Measurements from ENCODE around the gene ADGRA1. TPM values are rescaled to one million over a fixed set of nuclear protein-coding genes. Genes with fewer than 3 reads are reported as not detected.

The ADGRA1 gene
- total RNA-seq, 6 donors from 2014 or later = 0.30 to 1.0 (median 0.39) TPM; not detected in 1

DNA sequence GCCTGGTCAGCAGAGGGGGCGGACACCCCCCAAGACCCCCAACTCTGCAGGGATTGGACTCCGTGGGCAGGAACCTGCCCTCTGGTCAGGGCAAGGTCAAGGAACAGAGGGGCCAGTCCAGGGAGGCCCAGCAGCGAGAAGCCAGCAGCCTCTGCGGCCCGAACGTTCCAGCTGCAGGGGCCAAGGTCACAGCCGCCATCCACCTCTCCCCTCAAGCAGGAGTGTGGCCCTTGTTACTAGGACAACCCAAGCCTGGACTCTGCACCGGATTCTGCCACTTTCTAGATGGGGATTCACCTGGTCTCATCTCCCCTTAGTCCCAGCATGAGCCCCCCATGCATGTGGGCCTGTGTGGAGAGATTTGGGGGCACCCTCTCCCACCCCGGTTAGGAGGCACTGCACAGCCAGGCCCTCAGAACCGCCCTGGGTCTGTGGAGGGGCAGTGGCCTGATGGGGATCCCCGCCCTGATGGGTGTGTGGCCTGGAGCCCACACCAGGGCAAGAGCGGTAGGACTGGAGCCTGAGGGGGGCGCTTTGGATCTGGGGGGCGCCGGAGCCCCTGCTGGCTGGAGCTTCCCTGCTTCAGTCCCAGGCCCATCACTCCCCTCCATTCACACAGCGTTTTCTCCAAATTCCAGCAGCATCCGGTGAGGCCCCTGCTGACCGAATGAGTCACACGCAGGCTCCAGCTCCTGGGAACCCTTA lies 18.1 kb downstream of the ADGRA1 start:
- TF ChIP-seq, protein P1, sequence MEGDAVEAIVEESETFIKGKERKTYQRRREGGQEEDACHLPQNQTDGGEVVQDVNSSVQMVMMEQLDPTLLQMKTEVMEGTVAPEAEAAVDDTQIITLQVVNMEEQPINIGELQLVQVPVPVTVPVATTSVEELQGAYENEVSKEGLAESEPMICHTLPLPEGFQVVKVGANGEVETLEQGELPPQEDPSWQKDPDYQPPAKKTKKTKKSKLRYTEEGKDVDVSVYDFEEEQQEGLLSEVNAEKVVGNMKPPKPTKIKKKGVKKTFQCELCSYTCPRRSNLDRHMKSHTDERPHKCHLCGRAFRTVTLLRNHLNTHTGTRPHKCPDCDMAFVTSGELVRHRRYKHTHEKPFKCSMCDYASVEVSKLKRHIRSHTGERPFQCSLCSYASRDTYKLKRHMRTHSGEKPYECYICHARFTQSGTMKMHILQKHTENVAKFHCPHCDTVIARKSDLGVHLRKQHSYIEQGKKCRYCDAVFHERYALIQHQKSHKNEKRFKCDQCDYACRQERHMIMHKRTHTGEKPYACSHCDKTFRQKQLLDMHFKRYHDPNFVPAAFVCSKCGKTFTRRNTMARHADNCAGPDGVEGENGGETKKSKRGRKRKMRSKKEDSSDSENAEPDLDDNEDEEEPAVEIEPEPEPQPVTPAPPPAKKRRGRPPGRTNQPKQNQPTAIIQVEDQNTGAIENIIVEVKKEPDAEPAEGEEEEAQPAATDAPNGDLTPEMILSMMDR (IDR thresholded peaks at IDR 0.05) = no peak
- TF ChIP-seq POLR2AphosphoS5 (IDR thresholded peaks at IDR 0.05) = no peak
- TF ChIP-seq EP300 (IDR thresholded peaks at IDR 0.05) = no peak
- TF ChIP-seq POLR2A (IDR thresholded peaks at IDR 0.05) = no peak
- peaks cover 5 to 25% (median 18%) of the 10 kb centered on the region in 4 donors for H3K9me3 ChIP-seq
- H3K4me1 ChIP-seq = peaks cover 0 to 7% (median 1%) of the 10 kb centered on the region in 4 donors
- H3K27me3 ChIP-seq = peaks cover 0 to 3% (median 0%) of the 10 kb centered on the region in 4 donors
- DNase-seq = peak in 1 of 2 donors; percentile 72
- no peak overlapping the region for H3K27ac ChIP-seq
- H3K4me3 ChIP-seq = no peak overlapping the region
- no peak for ATAC-seq (ENCODE audit: low FRiP score in 2 of 2)
- 72 to 79% methylated on average over 11 to 19 of the region's 19 CpGs for WGBS, 2 donors
- no peaks in the 10 kb centered on the region for H3K36me3 ChIP-seq

DNA sequence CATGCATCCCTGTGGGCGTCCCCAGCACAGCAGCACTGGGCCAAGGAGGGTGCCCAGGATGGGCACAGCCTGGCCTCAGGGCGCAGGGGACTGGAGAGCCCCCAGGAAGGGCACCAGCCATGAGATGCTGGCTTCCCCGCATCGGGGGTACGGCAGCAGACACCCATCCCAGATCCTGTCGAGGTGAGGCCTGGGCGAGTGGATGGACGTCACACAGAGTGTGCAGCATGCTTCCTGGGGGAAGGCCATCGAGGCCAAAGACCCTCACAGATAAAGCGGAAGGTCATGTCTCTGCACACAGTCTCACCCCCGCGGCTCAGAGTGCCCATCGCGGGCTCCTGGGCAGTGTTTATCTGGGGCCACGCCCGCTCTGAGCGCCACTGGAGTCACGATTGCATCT lies 18.8 kb downstream of the ADGRA1 start:
- Histone ChIP-seq H3K27ac (no peak overlapping the region), H3K27me3 (peaks cover 0 to 3% (median 0%) of the 10 kb centered on the region in 4 donors), H3K4me3 (no peak overlapping the region), H3K36me3 (no peaks in the 10 kb centered on the region), H3K4me1 (peaks cover 0 to 7% (median 1%) of the 10 kb centered on the region in 4 donors), H3K9me3 (peaks cover 5 to 25% (median 18%) of the 10 kb centered on the region in 4 donors)
- ATAC-seq (ENCODE audit: low FRiP score in 2 of 2) = no peak
- TF ChIP-seq POLR2A (IDR thresholded peaks at IDR 0.05) = no peak
- TF ChIP-seq EP300 (IDR thresholded peaks at IDR 0.05) = no peak
- TF ChIP-seq POLR2AphosphoS5 (IDR thresholded peaks at IDR 0.05) = no peak
- TF ChIP-seq, protein P1 (IDR thresholded peaks at IDR 0.05) = no peak
- 92 to 93% methylated on average over 17 to 18 of the region's 18 CpGs for WGBS, 2 donors
- peak in 1 of 2 donors; percentile 62 for DNase-seq

DNA sequence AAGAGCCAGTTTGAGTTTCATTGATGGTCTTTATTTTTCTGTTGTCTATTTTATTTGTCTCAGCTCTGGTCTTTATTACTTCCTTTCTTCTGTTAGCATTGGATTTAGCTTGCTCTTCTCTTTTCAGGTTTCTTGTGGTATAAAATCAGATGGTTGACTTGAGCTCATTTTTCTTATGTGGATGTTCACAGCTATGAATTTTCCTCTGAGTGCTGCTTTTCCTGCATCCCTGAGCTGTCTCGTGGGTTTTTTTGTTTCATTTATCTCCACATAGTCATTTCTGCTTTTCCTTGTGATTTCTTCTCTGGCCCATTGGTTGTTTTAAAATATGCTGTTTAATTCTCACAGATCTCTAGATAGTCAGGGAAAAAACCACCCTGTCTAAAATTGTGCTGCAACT lies 19.7 kb downstream of the ADGRA1 start:
- Histone ChIP-seq H3K27me3 (no peaks in the 10 kb centered on the region), H3K9me3 (peaks cover 5 to 25% (median 18%) of the 10 kb centered on the region in 4 donors), H3K4me1 (peaks cover 0 to 7% (median 1%) of the 10 kb centered on the region in 4 donors), H3K36me3 (no peaks in the 10 kb centered on the region), H3K4me3 (no peak overlapping the region), H3K27ac (no peak overlapping the region)
- DNase-seq = no peak
- ATAC-seq (ENCODE audit: low FRiP score in 2 of 2) = no peak
- 80 to 85% methylated on average over 1 of the region's 1 CpG for WGBS, 2 donors
- TF ChIP-seq POLR2AphosphoS5 (IDR thresholded peaks at IDR 0.05) (no peak), POLR2A (IDR thresholded peaks at IDR 0.05) (no peak), EP300 (IDR thresholded peaks at IDR 0.05) (no peak)
- TF ChIP-seq, protein P1 (IDR thresholded peaks at IDR 0.05) = no peak

DNA sequence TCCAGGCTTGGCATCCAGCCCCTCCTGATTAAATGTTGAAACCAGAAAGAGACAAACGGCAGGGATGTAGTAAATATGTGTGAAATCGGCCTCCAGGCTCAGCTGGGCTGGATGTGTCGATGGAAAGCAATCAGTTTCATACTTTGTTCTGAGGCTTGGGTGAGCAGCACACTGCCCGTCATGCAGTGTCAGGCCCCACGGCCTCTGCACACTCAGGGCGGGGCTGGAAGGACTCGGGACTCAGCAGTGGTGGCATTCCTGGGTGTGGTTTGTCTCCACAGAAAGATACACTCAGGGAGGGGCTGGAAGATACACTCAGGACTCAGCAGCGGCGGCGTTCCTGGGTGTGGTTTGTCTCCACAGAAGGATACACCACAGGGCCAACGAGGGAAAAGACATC lies 22.0 kb downstream of the ADGRA1 start:
- no peak overlapping the region for H3K4me3 ChIP-seq
- ATAC-seq (ENCODE audit: low FRiP score in 2 of 2) (peak; percentile 34 to 39), DNase-seq (peak in 1 of 2 donors; percentile 55)
- no peaks in the 10 kb centered on the region for H3K27me3 ChIP-seq
- TF ChIP-seq, protein P1 (IDR thresholded peaks at IDR 0.05) = no peak
- TF ChIP-seq POLR2A (IDR thresholded peaks at IDR 0.05) = no peak
- no peak for TF ChIP-seq EP300 (IDR thresholded peaks at IDR 0.05)
- TF ChIP-seq POLR2AphosphoS5 (IDR thresholded peaks at IDR 0.05) = no peak
- H3K36me3 ChIP-seq = no peaks in the 10 kb centered on the region
- WGBS, 2 donors = 38 to 60% methylated on average over 10 to 11 of the region's 11 CpGs
- H3K27ac ChIP-seq = peak overlapping the region in 2 of 4 donors; percentile 23 to 56
- peaks cover 0 to 7% (median 1%) of the 10 kb centered on the region in 4 donors for H3K4me1 ChIP-seq
- H3K9me3 ChIP-seq = peaks cover 5 to 25% (median 18%) of the 10 kb centered on the region in 4 donors
